ENCODE measurements around the gene LRRC26. TPM values are rescaled to one million over a fixed set of nuclear protein-coding genes. Genes with fewer than 3 reads are reported as not detected.
A peak's percentile ranks its signal among the peaks of the same experiment; 100 is the strongest.

LRRC26 gene
- total RNA-seq, 1 donor from 2014 or later = not detected

- no peaks in the 10 kb centered on the region for H3K27me3 Mint-ChIP-seq
- H3K36me3 Mint-ChIP-seq (ENCODE audit: low read depth) = peaks cover 30% of the 10 kb centered on the region
- intact Hi-C loops (cut with micrococcal nuclease) = no loop called here
- H3K4me3 Mint-ChIP-seq = no peak overlapping the region
- no peaks in the 10 kb centered on the region for H3K9me3 Mint-ChIP-seq
- H3K27ac Mint-ChIP-seq = no peak overlapping the region
- DNase-seq = no peak
- H3K4me1 Mint-ChIP-seq = peaks cover 22% of the 10 kb centered on the region
Measured at GRCh38 chr9:137184881-137185660, 15.2 kb upstream of the LRRC26 start.

GRCh38 chr9:137183980-137184595 lies 14.2 kb upstream of the LRRC26 start:
- peaks cover 31% of the 10 kb centered on the region for H3K36me3 Mint-ChIP-seq (ENCODE audit: low read depth)
- H3K27me3 Mint-ChIP-seq = no peaks in the 10 kb centered on the region
- intact Hi-C loops (cut with micrococcal nuclease) = no loop called here
- H3K4me1 Mint-ChIP-seq = peaks cover 18% of the 10 kb centered on the region
- no peak overlapping the region for H3K27ac Mint-ChIP-seq
- DNase-seq = no peak
- no peak overlapping the region for H3K4me3 Mint-ChIP-seq
- H3K9me3 Mint-ChIP-seq = no peaks in the 10 kb centered on the region

- Mint-ChIP-seq H3K36me3 (ENCODE audit: low read depth) (peaks cover 27% of the 10 kb centered on the region), H3K27ac (no peak overlapping the region), H3K4me1 (peaks cover 15% of the 10 kb centered on the region), H3K27me3 (no peaks in the 10 kb centered on the region), H3K9me3 (no peaks in the 10 kb centered on the region), H3K4me3 (no peak overlapping the region)
- intact Hi-C loops (cut with micrococcal nuclease) = no loop called here
- no peak for DNase-seq
Measured at GRCh38 chr9:137182836-137183235, 13.0 kb upstream of the LRRC26 start.

- intact Hi-C loops (cut with micrococcal nuclease) = no loop called here
- DNase-seq = no peak
- Mint-ChIP-seq H3K9me3 (no peaks in the 10 kb centered on the region), H3K27me3 (no peaks in the 10 kb centered on the region), H3K36me3 (ENCODE audit: low read depth) (peaks cover 26% of the 10 kb centered on the region), H3K27ac (no peak overlapping the region), H3K4me3 (no peak overlapping the region), H3K4me1 (peaks cover 5% of the 10 kb centered on the region)
Measured at GRCh38 chr9:137181680-137182079, 11.8 kb upstream of the LRRC26 start.

GRCh38 chr9:137180491-137180890 lies 10.6 kb upstream of the LRRC26 start:
- Mint-ChIP-seq H3K9me3 (no peaks in the 10 kb centered on the region), H3K27ac (no peak overlapping the region), H3K27me3 (no peaks in the 10 kb centered on the region), H3K4me1 (peaks cover 3% of the 10 kb centered on the region), H3K4me3 (no peak overlapping the region), H3K36me3 (ENCODE audit: low read depth) (peaks cover 26% of the 10 kb centered on the region)
- no peak for DNase-seq
- intact Hi-C loops (cut with micrococcal nuclease) = no loop called here

GRCh38 chr9:137179761-137180160 lies 9.9 kb upstream of the LRRC26 start:
- no peak overlapping the region for H3K27ac Mint-ChIP-seq
- H3K4me3 Mint-ChIP-seq = no peak overlapping the region
- H3K9me3 Mint-ChIP-seq = no peaks in the 10 kb centered on the region
- H3K36me3 Mint-ChIP-seq (ENCODE audit: low read depth) = peaks cover 26% of the 10 kb centered on the region
- H3K27me3 Mint-ChIP-seq = no peaks in the 10 kb centered on the region
- peaks cover 3% of the 10 kb centered on the region for H3K4me1 Mint-ChIP-seq
- DNase-seq = no peak
- intact Hi-C loops (cut with micrococcal nuclease) = loop anchor here (10.0 kb wide), 1 partner anchor 135 kb away; the partner anchor contains the start of gene NPDC1

- peaks cover 2% of the 10 kb centered on the region for H3K4me1 Mint-ChIP-seq
- no peak overlapping the region for H3K4me3 Mint-ChIP-seq
- H3K36me3 Mint-ChIP-seq (ENCODE audit: low read depth) = peaks cover 21% of the 10 kb centered on the region
- DNase-seq = no peak
- no peaks in the 10 kb centered on the region for H3K27me3 Mint-ChIP-seq
- intact Hi-C loops (cut with micrococcal nuclease) = loop anchor here (10.0 kb wide), 1 partner anchor 134 kb away; the partner anchor contains the start of gene NPDC1
- H3K9me3 Mint-ChIP-seq = no peaks in the 10 kb centered on the region
- H3K27ac Mint-ChIP-seq = no peak overlapping the region
Measured at GRCh38 chr9:137178939-137179630, 9.2 kb upstream of the LRRC26 start.

GRCh38 chr9:137178201-137178938 lies 8.5 kb upstream of the LRRC26 start:
- Mint-ChIP-seq H3K27ac (no peak overlapping the region), H3K9me3 (no peaks in the 10 kb centered on the region), H3K4me3 (no peak overlapping the region), H3K36me3 (ENCODE audit: low read depth) (peaks cover 17% of the 10 kb centered on the region), H3K4me1 (no peaks in the 10 kb centered on the region), H3K27me3 (peaks cover 2% of the 10 kb centered on the region)
- DNase-seq = no peak
- intact Hi-C loops (cut with micrococcal nuclease) = loop anchor here (10.0 kb wide), 1 partner anchor 134 kb away; the partner anchor contains the start of gene NPDC1

GRCh38 chr9:137176302-137177182 lies 6.7 kb upstream of the LRRC26 start:
- Mint-ChIP-seq H3K9me3 (no peaks in the 10 kb centered on the region), H3K36me3 (ENCODE audit: low read depth) (peaks cover 12% of the 10 kb centered on the region), H3K27ac (no peak overlapping the region), H3K4me3 (no peak overlapping the region), H3K27me3 (peaks cover 10% of the 10 kb centered on the region), H3K4me1 (no peaks in the 10 kb centered on the region)
- intact Hi-C loops (cut with micrococcal nuclease) = loop anchor here (10.0 kb wide), 1 partner anchor 132 kb away; the partner anchor contains the start of gene NPDC1
- DNase-seq = peak; percentile 72

GRCh38 chr9:137175345-137175961 lies 5.6 kb upstream of the LRRC26 start:
- H3K27me3 Mint-ChIP-seq = peaks cover 16% of the 10 kb centered on the region
- peaks cover 12% of the 10 kb centered on the region for H3K36me3 Mint-ChIP-seq (ENCODE audit: low read depth)
- intact Hi-C loops (cut with micrococcal nuclease) = loop anchor here (10.0 kb wide), 1 partner anchor 131 kb away; the partner anchor contains the start of gene NPDC1
- no peak overlapping the region for H3K4me3 Mint-ChIP-seq
- H3K9me3 Mint-ChIP-seq = no peaks in the 10 kb centered on the region
- no peak overlapping the region for H3K27ac Mint-ChIP-seq
- DNase-seq = no peak
- H3K4me1 Mint-ChIP-seq = no peaks in the 10 kb centered on the region

- no peak for DNase-seq
- Mint-ChIP-seq H3K27ac (no peak overlapping the region), H3K4me1 (no peaks in the 10 kb centered on the region), H3K9me3 (no peaks in the 10 kb centered on the region), H3K27me3 (peaks cover 22% of the 10 kb centered on the region), H3K4me3 (no peak overlapping the region), H3K36me3 (ENCODE audit: low read depth) (peaks cover 8% of the 10 kb centered on the region)
- intact Hi-C loops (cut with micrococcal nuclease) = loop anchor here (5.0 to 10.0 kb wide), 2 partner anchors 48 to 130 kb away; partner anchors contain the start of gene NPDC1
Measured at GRCh38 chr9:137174722-137175293, 5.0 kb upstream of the LRRC26 start.

Data from activated CD4-positive, alpha-beta T cell treated with anti-CD3 and anti-CD28 coated beads, Interleukin-2, amount 10 ng/mL, durations not matched to agents 24 days and 14 days (primary cell).